K562 (cell line): Measurements from ENCODE around the gene C9. TPM values are rescaled to one million over a fixed set of nuclear protein-coding genes. Genes with fewer than 3 reads are reported as not detected.

Experiments
- ATAC-seq: fragments of 200-7000 bp; cut with Tn5 transposase; 3 replicates; pipeline ENCODE4 v1.9.1; 2020; ENCODE audit warnings: moderate library complexity
- BruUV-seq: library from RNA; stranded (reverse); fragments of 400-500 nt; replicated peaks from 2 replicates; lab custom pipeline; 2021; lab: Mats Ljungman, UMichigan
- CTCF ChIA-PET: fragments of 300-600 bp; formaldehyde crosslinking; extraction: SDS; loops from one replicate; lab custom pipeline; 2021; ENCODE audit warnings: low intra/inter-chr PET ratio; lab: Yijun Ruan, JAX
- POLR2A ChIA-PET: fragments of 300-600, 350-650 bp; sonication (Branson Sonifier 250); formaldehyde crosslinking; extraction: SDS; loops from one replicate; lab custom pipeline; 2021; ENCODE audit warnings: antibody characterized with exemption, inconsistent platforms; lab: Yijun Ruan, JAX
- DNase-seq, 4 experiments: peaks; one replicate each; pipeline versions ENCODE4 v3.0.0 to v3.0.0-alpha.2; 2011 to 2018; ENCODE audit warnings: low spot score in 3 of 4, mixed read lengths in 3 of 4; ENCODE audit errors: extremely low read depth in 1 of 4
- FAIRE-seq: peaks from 2 replicates; lab custom pipeline; 2011; peaks lifted over from hg19 to GRCh38; lab: Jason Lieb, UNC
- H2AFZ ChIP-seq: 2 replicates; pipeline ENCODE4 v1.6.0; 2011; ENCODE audit warnings: low read depth, low read length, control low read depth, inconsistent platforms
- H3K27ac ChIP-seq: fragments of 200-600 bp; 3 replicates; pipeline ENCODE4 v1.8.0; 2011; ENCODE audit warnings: low read depth, mild to moderate bottlenecking, control low read depth, inconsistent platforms, low read length, moderate library complexity, mixed read lengths; ENCODE audit errors: extremely low read depth
- H3K27me3 ChIP-seq, 2 experiments: fragments of 300-600 bp in 1 of 2; 2 replicates in 1 of 2; 3 replicates in 1 of 2; pipeline versions ENCODE4 v1.6.0 to v1.8.0; 2011; ENCODE audit warnings: inconsistent platforms in 2 of 2, low read length in 2 of 2, mild to moderate bottlenecking in 1 of 2, mixed read lengths in 1 of 2, moderate library complexity in 1 of 2; ENCODE audit not compliant: control insufficient read depth in 2 of 2, insufficient read depth in 2 of 2
- H3K36me3 ChIP-seq: fragments of 300-600 bp; 3 replicates; pipeline ENCODE4 v1.8.0; 2011; ENCODE audit warnings: mild to moderate bottlenecking, low read length, inconsistent platforms; ENCODE audit not compliant: control insufficient read depth, insufficient read depth
- H3K4me1 ChIP-seq, 2 experiments: fragments of 200-600 bp in 1 of 2; replicated peaks in 1 of 2; 2 replicates in 1 of 2; 3 replicates in 1 of 2; pipeline versions ENCODE4 v1.5.1 to v1.8.0; 2011; ENCODE audit warnings: inconsistent platforms in 2 of 2, low read length in 2 of 2, mild to moderate bottlenecking in 1 of 2, mixed read lengths in 1 of 2, moderate library complexity in 1 of 2; ENCODE audit not compliant: control insufficient read depth in 2 of 2, insufficient read depth in 2 of 2
- H3K4me2 ChIP-seq: 2 replicates; pipeline ENCODE4 v1.6.1; 2011; ENCODE audit warnings: low read length, control low read depth, inconsistent platforms, mixed read lengths; ENCODE audit not compliant: insufficient read depth
- H3K4me3 ChIP-seq: fragments of 200-600 bp; sonication (generic), shearing (Covaris generic); 2 replicates; pipeline ENCODE4 v1.5.1; 2016; ENCODE audit warnings: control low read depth, inconsistent platforms
- H3K79me2 ChIP-seq: fragments of 200-600 bp; 3 replicates; pipeline ENCODE4 v1.8.0; 2011; ENCODE audit warnings: low read length, inconsistent platforms; ENCODE audit not compliant: control insufficient read depth, insufficient read depth
- H3K9ac ChIP-seq, 2 experiments: 2 replicates each; pipeline versions ENCODE4 v1.6.0 to v1.6.1; 2011; ENCODE audit warnings: low read depth in 2 of 2, low read length in 2 of 2, control low read depth in 1 of 2, inconsistent platforms in 1 of 2, mild to moderate bottlenecking in 1 of 2, mixed read lengths in 1 of 2; ENCODE audit not compliant: insufficient read depth in 1 of 2
- H3K9me1 ChIP-seq: one replicate; pipeline ENCODE4 v1.6.0; 2011; ENCODE audit warnings: inconsistent platforms, mild to moderate bottlenecking, low read length, moderate library complexity; ENCODE audit not compliant: control insufficient read depth, insufficient read depth
- H3K9me3 ChIP-seq: replicated peaks from 2 replicates; pipeline ENCODE4 v1.5.1; 2011; ENCODE audit warnings: low read depth, low read length, inconsistent platforms; ENCODE audit not compliant: control insufficient read depth, insufficient read depth
- H4K20me1 ChIP-seq: replicated peaks from 2 replicates; pipeline ENCODE4 v1.6.1; 2011; ENCODE audit warnings: low read length, inconsistent platforms, mixed read lengths; ENCODE audit not compliant: control insufficient read depth, insufficient read depth
- CREB5 ChIP-seq: fragments of 250-450 bp; sonication (Bioruptor Pico); IDR thresholded peaks from 2 replicates; pipeline ENCODE4 v1.5.0; 2020; ENCODE audit warnings: mild to moderate bottlenecking
- CTCF ChIP-seq, 3 experiments: IDR thresholded peaks in 2 of 3; conservative IDR thresholded peaks in 1 of 3; 2 replicates each; pipeline ENCODE4 v1.5.1; 2011 to 2012; ENCODE audit warnings: low read length in 3 of 3, mild to moderate bottlenecking in 3 of 3, control low read depth in 2 of 3, improper control_type of control experiment in 1 of 3, inconsistent platforms in 1 of 3, low read depth in 1 of 3, mixed read lengths in 1 of 3, moderate library complexity in 1 of 3; ENCODE audit not compliant: insufficient read depth in 2 of 3
- MYBL2 ChIP-seq, 2 experiments: fragments of 450-650 bp in 1 of 2; sonication (generic) in 1 of 2; formaldehyde crosslinking in 1 of 2; IDR thresholded peaks; 2 replicates each; pipeline versions ENCODE4 v1.6.1 to v1.8.1; 2017 to 2022; ENCODE audit warnings: borderline replicate concordance in 1 of 2, inconsistent platforms in 1 of 2, low read depth in 1 of 2, mild to moderate bottlenecking in 1 of 2, missing genetic modification reagents in 1 of 2, moderate library complexity in 1 of 2
- TAF9B ChIP-seq: fragments of 450-650 bp; IDR thresholded peaks from 2 replicates; pipeline ENCODE4 v1.6.1; 2018; ENCODE audit warnings: mild to moderate bottlenecking; ENCODE audit not compliant: partially characterized antibody
- ZNF717 ChIP-seq: fragments of 250-450 bp; sonication (Bioruptor Pico); IDR thresholded peaks from 2 replicates; pipeline ENCODE4 v1.5.0; 2021
- WGBS: fragments of 100-300 bp; shearing (Covaris generic); methylation state at CpG from one replicate; pipeline ENCODE4 v1.1.6; 2016; ENCODE audit warnings: low coverage, mixed read lengths; ENCODE audit not compliant: insufficient coverage; ENCODE audit errors: missing lambda C conversion rate; 5-methylcytosine and 5-hydroxymethylcytosine counted together
- in situ Hi-C: fragments of 300-500 bp; cut with MboI; formaldehyde crosslinking; loops from 4 replicates; pipeline ENCODE4 v1.15.0; 2018; ENCODE audit warnings: inconsistent platforms, mixed read lengths
- intact Hi-C: fragments of 100-400 bp; cut with micrococcal nuclease; formaldehyde crosslinking; loops from 2 replicates; pipeline ENCODE4 v1.14.2; 2022
- polyA plus RNA-seq, 8 experiments: library from polyadenylated mRNA; depleted of rRNA in 4 of 8; stranded (reverse) in 5 of 8; unstranded in 3 of 8; fragments of >200 nt; fragmentation: Nextera tagmentation in 2 of 8; fragmentation: Illumina TruSeq in 1 of 8; extraction: Ambion mirVana in 2 of 8; extraction: Trizol in 1 of 8; gene quantifications; 2 replicates each; pipeline versions ENCODE4 v1.2.1 to v1.2.3, GENCODE V29; 2011 to 2014; ENCODE audit warnings: inconsistent platforms in 1 of 8, missing spikeins in 1 of 8
- total RNA-seq, 7 experiments: library from RNA; depleted of rRNA in 6 of 7; stranded (reverse); fragments of >200 nt in 6 of 7; fragmentation: Illumina TruSeq in 2 of 7; extraction: Trizol in 2 of 7; gene quantifications; 2 replicates each; pipeline versions ENCODE4 v1.2.1 to v1.2.3, GENCODE V29; 2011 to 2021; ENCODE audit warnings: low replicate concordance in 1 of 7

C9 gene
- total and polyA plus RNA-seq, 9 of the 15 experiments (the other 6 are each of a cell fraction or from before 2014, with no cell fraction given) = 0.08 to 0.38 TPM; not detected in 7

- H4K20me1 ChIP-seq = no peaks in the 10 kb centered on the region
- H3K9me3 ChIP-seq = no peaks in the 10 kb centered on the region
- no peaks in the 10 kb centered on the region for H3K27me3 ChIP-seq
- H3K4me3 ChIP-seq = no peak overlapping the region
- in situ Hi-C loops = no loop called here
- FAIRE-seq (no peak), ATAC-seq (no peak), DNase-seq (no peak)
- ChIA-PET CTCF (interaction anchor here (2.1 kb wide), 1 partner anchor 193 kb away, joined by 12 read pairs; no protein-coding TSS in a partner anchor), POLR2A (no interaction called here)
- H3K27ac ChIP-seq = no peak overlapping the region
- WGBS = 28% methylated on average over 2 of the region's 2 CpGs
- H3K36me3 ChIP-seq = no peaks in the 10 kb centered on the region
- no peak for TF ChIP-seq ZNF717
- TF ChIP-seq CTCF (IDR thresholded peaks at IDR 0.05 in 2 of 3, conservative IDR thresholded peaks at IDR 0.05 in 1 of 3; ENCODE audit: insufficient read depth in 2 of 3, low read depth in 1 of 3, low read length in 3 of 3) = no peak
- no peak for TF ChIP-seq TAF9B
- TF ChIP-seq CREB5 (CRISPR knock-in tag) = no peak
- TF ChIP-seq MYBL2 (IDR thresholded peaks at IDR 0.05; ENCODE audit: low read depth) = no peak
- no peak for TF ChIP-seq MYBL2 (CRISPR knock-in tag; IDR thresholded peaks at IDR 0.05; ENCODE audit: borderline replicate concordance)
- no peaks in the 10 kb centered on the region for H3K4me1 ChIP-seq
- no peak overlapping the region for H2AFZ ChIP-seq
- intact Hi-C loops = loop anchor here (2.0 to 10.0 kb wide), 3 partner anchors 47 to 193 kb away; partner anchors contain the start of gene DAB2
- H3K4me2 ChIP-seq = no peak overlapping the region
- H3K79me2 ChIP-seq = no peaks in the 10 kb centered on the region
- H3K9ac ChIP-seq = no peak overlapping the region
- no TSS peak for BruUV-seq
- H3K9me1 ChIP-seq = no peaks in the 10 kb centered on the region
Measured at GRCh38 chr5:39377613-39378012, 13.3 kb upstream of the C9 start.
